Activated T-cell treated with anti-CD3 and anti-CD28 coated beads, Interleukin-2, amount 50 U/mL, for 4 hours (primary cell): ENCODE data around the gene CTPS1. TPM values are rescaled to one million over a fixed set of nuclear protein-coding genes. Genes with fewer than 3 reads are reported as not detected.
A peak's percentile ranks its signal among the peaks of the same experiment; 100 is the strongest.

Experiments used
- ATAC-seq, 2 donors: fragments of 200-7000 bp; cut with Tn5 transposase; one replicate each; pipeline ENCODE4 v1.10.0; 2021
- DNase-seq: peaks from one replicate; pipeline ENCODE4 v3.0.0-alpha.2; 2020
- H3K27me3 Mint-ChIP-seq: one replicate; pipeline ENCODE4 v1.8.0; 2021; ENCODE audit warnings: low read depth, mixed read lengths
- H3K36me3 Mint-ChIP-seq: one replicate; pipeline ENCODE4 v1.8.0; 2022; ENCODE audit warnings: mixed read lengths; ENCODE audit not compliant: insufficient read depth
- H3K4me1 Mint-ChIP-seq: one replicate; pipeline ENCODE4 v1.8.0; 2021; ENCODE audit warnings: low read depth, mixed read lengths
- H3K4me3 Mint-ChIP-seq: one replicate; pipeline ENCODE4 v1.8.0; 2021; ENCODE audit warnings: mild to moderate bottlenecking, moderate library complexity, mixed read lengths
- H3K9me3 Mint-ChIP-seq: one replicate; pipeline ENCODE4 v1.8.0; 2021; ENCODE audit warnings: mixed read lengths
- total RNA-seq, 3 donors: library from RNA; stranded (reverse); gene quantifications; one replicate each; pipeline ENCODE4 v1.2.1, GENCODE V29; 2021

CTPS1 gene
- total RNA-seq, 3 donors from 2014 or later: 194 to 214 (median 194) TPM

- Mint-ChIP-seq H3K4me1 (peaks cover 15% of the 10 kb centered on the region), H3K36me3 (peaks cover 19% of the 10 kb centered on the region), H3K9me3 (no peaks in the 10 kb centered on the region), H3K27me3 (no peaks in the 10 kb centered on the region), H3K4me3 (no peak overlapping the region)
- ATAC-seq (no peak), DNase-seq (no peak)
Observed at GRCh38 chr1:41017141-41018017, 37.9 kb downstream of the CTPS1 start.

GRCh38 chr1:41018018-41018410 lies 38.5 kb downstream of the CTPS1 start:
- Mint-ChIP-seq H3K27me3 (no peaks in the 10 kb centered on the region), H3K4me3 (no peak overlapping the region), H3K36me3 (peaks cover 15% of the 10 kb centered on the region), H3K4me1 (peaks cover 15% of the 10 kb centered on the region), H3K9me3 (no peaks in the 10 kb centered on the region)
- ATAC-seq (no peak), DNase-seq (no peak)

GRCh38 chr1:41019353-41019745 lies 39.9 kb downstream of the CTPS1 start:
- H3K36me3 Mint-ChIP-seq: peaks cover 14% of the 10 kb centered on the region
- no peak overlapping the region for H3K4me3 Mint-ChIP-seq
- H3K4me1 Mint-ChIP-seq: peaks cover 9% of the 10 kb centered on the region
- no peak for DNase-seq
- no peaks in the 10 kb centered on the region for H3K27me3 Mint-ChIP-seq
- no peaks in the 10 kb centered on the region for H3K9me3 Mint-ChIP-seq
- no peak for ATAC-seq

GRCh38 chr1:41020109-41020576 lies 40.6 kb downstream of the CTPS1 start:
- Mint-ChIP-seq H3K9me3 (no peaks in the 10 kb centered on the region), H3K4me3 (no peak overlapping the region), H3K27me3 (no peaks in the 10 kb centered on the region), H3K4me1 (peaks cover 3% of the 10 kb centered on the region), H3K36me3 (peaks cover 6% of the 10 kb centered on the region)
- ATAC-seq: no peak
- no peak for DNase-seq

GRCh38 chr1:41020654-41021053 lies 41.2 kb downstream of the CTPS1 start:
- ATAC-seq (no peak), DNase-seq (no peak)
- H3K36me3 Mint-ChIP-seq: peaks cover 5% of the 10 kb centered on the region
- no peaks in the 10 kb centered on the region for H3K9me3 Mint-ChIP-seq
- no peak overlapping the region for H3K4me3 Mint-ChIP-seq
- H3K27me3 Mint-ChIP-seq: no peaks in the 10 kb centered on the region
- peaks cover 3% of the 10 kb centered on the region for H3K4me1 Mint-ChIP-seq

- no peak for ATAC-seq
- Mint-ChIP-seq H3K4me3 (no peak within 1 kb of the TSS), H3K9me3 (no peaks in the 10 kb centered on the region), H3K36me3 (peaks cover 8% of the 10 kb centered on the region), H3K27me3 (no peaks in the 10 kb centered on the region), H3K4me1 (peaks cover 6% of the 10 kb centered on the region)
- DNase-seq: no peak
Observed at GRCh38 chr1:41021526-41022308, 42.2 kb downstream of the CTPS1 start, which contains the start of gene SLFNL1. Gene SLFNL1 (minus strand): TSS chr1:41021725. CDS start chr1:41020660, 1,065 bp downstream.

- H3K36me3 Mint-ChIP-seq: peaks cover 8% of the 10 kb centered on the region
- no peak for ATAC-seq
- H3K9me3 Mint-ChIP-seq: no peaks in the 10 kb centered on the region
- no peak overlapping the region for H3K4me3 Mint-ChIP-seq
- DNase-seq: no peak
- H3K27me3 Mint-ChIP-seq: no peaks in the 10 kb centered on the region
- H3K4me1 Mint-ChIP-seq: peaks cover 6% of the 10 kb centered on the region
Observed at GRCh38 chr1:41022424-41022823, 42.9 kb downstream of the CTPS1 start.

GRCh38 chr1:41023279-41023990 lies 43.9 kb downstream of the CTPS1 start:
- H3K36me3 Mint-ChIP-seq: peaks cover 8% of the 10 kb centered on the region
- H3K4me3 Mint-ChIP-seq: no peak overlapping the region
- H3K4me1 Mint-ChIP-seq: peaks cover 6% of the 10 kb centered on the region
- H3K27me3 Mint-ChIP-seq: no peaks in the 10 kb centered on the region
- no peaks in the 10 kb centered on the region for H3K9me3 Mint-ChIP-seq
- peak in 1 of 2 donors; percentile 7 for ATAC-seq
- DNase-seq: no peak

- peaks cover 6% of the 10 kb centered on the region for H3K4me1 Mint-ChIP-seq
- no peak for DNase-seq
- peaks cover 6% of the 10 kb centered on the region for H3K36me3 Mint-ChIP-seq
- no peak overlapping the region for H3K4me3 Mint-ChIP-seq
- no peak for ATAC-seq
- H3K27me3 Mint-ChIP-seq: no peaks in the 10 kb centered on the region
- no peaks in the 10 kb centered on the region for H3K9me3 Mint-ChIP-seq
Observed at GRCh38 chr1:41024953-41025352, 45.5 kb downstream of the CTPS1 start.

GRCh38 chr1:41025979-41026819 lies 46.7 kb downstream of the CTPS1 start:
- ATAC-seq (no peak), DNase-seq (no peak)
- H3K9me3 Mint-ChIP-seq: no peaks in the 10 kb centered on the region
- no peaks in the 10 kb centered on the region for H3K27me3 Mint-ChIP-seq
- peaks cover 11% of the 10 kb centered on the region for H3K36me3 Mint-ChIP-seq
- H3K4me3 Mint-ChIP-seq: no peak overlapping the region
- peaks cover 6% of the 10 kb centered on the region for H3K4me1 Mint-ChIP-seq

GRCh38 chr1:41028034-41028642 lies 48.6 kb downstream of the CTPS1 start:
- ATAC-seq (no peak), DNase-seq (no peak)
- Mint-ChIP-seq H3K36me3 (peaks cover 20% of the 10 kb centered on the region), H3K9me3 (no peaks in the 10 kb centered on the region), H3K27me3 (no peaks in the 10 kb centered on the region), H3K4me1 (peaks cover 3% of the 10 kb centered on the region), H3K4me3 (no peak overlapping the region)

- no peaks in the 10 kb centered on the region for H3K27me3 Mint-ChIP-seq
- no peaks in the 10 kb centered on the region for H3K9me3 Mint-ChIP-seq
- no peak for ATAC-seq
- H3K4me3 Mint-ChIP-seq: no peak overlapping the region
- peaks cover 3% of the 10 kb centered on the region for H3K4me1 Mint-ChIP-seq
- peaks cover 26% of the 10 kb centered on the region for H3K36me3 Mint-ChIP-seq
- DNase-seq: no peak
Observed at GRCh38 chr1:41030872-41031616, 51.5 kb downstream of the CTPS1 start.

- no peak for ATAC-seq
- Mint-ChIP-seq H3K27me3 (no peaks in the 10 kb centered on the region), H3K4me1 (no peaks in the 10 kb centered on the region), H3K36me3 (peaks cover 23% of the 10 kb centered on the region), H3K9me3 (no peaks in the 10 kb centered on the region), H3K4me3 (no peak overlapping the region)
- no peak for DNase-seq
Observed at GRCh38 chr1:41032147-41032546, 52.7 kb downstream of the CTPS1 start.
